Mesothelial cell of epicardium (in vitro differentiated cells): ENCODE measurements around the gene ARHGAP6. TPM values are rescaled to one million over a fixed set of nuclear protein-coding genes. Genes with fewer than 3 reads are reported as not detected.

Experiments used
- DNase-seq, 2 experiments: peaks; one replicate each; pipeline ENCODE4 v3.0.0; 2021; ENCODE audit warnings: low spot score in 2 of 2; ENCODE audit not compliant: unreplicated experiment in 2 of 2
- H3K27ac Mint-ChIP-seq: 2 replicates; pipeline ENCODE4 v1.8.0; 2021; ENCODE audit warnings: mixed read lengths
- H3K27me3 Mint-ChIP-seq: 2 replicates; pipeline ENCODE4 v1.8.0; 2021; ENCODE audit warnings: low read depth, mixed read lengths
- H3K36me3 Mint-ChIP-seq: 2 replicates; pipeline ENCODE4 v1.8.0; 2021; ENCODE audit warnings: mixed read lengths
- H3K4me1 Mint-ChIP-seq: 2 replicates; pipeline ENCODE4 v1.8.0; 2021; ENCODE audit warnings: mixed read lengths
- H3K4me3 Mint-ChIP-seq: 2 replicates; pipeline ENCODE4 v1.8.0; 2021; ENCODE audit warnings: mild to moderate bottlenecking, moderate library complexity, mixed read lengths
- H3K9me3 Mint-ChIP-seq: 2 replicates; pipeline ENCODE4 v1.8.0; 2021; ENCODE audit warnings: mixed read lengths
- total RNA-seq: library from RNA; stranded (reverse); gene quantifications from 3 replicates; pipeline ENCODE4 v1.2.1, GENCODE V29; 2021
- TF ChIP-seq, protein P1 (sequence below): fragments of 200-600 bp; sonication (generic); IDR thresholded peaks from one replicate; pipeline ENCODE4 v1.5.0; 2021; ENCODE audit warnings: antibody characterized with exemption; ENCODE audit not compliant: unreplicated experiment

The ARHGAP6 gene
- total RNA-seq, 1 donor from 2014 or later, result 5.3 TPM

GRCh38 chrX:11540532-11541377, 125.0 kb downstream of the ARHGAP6 start:
- DNase-seq, result no peak
- TF ChIP-seq, protein P1, sequence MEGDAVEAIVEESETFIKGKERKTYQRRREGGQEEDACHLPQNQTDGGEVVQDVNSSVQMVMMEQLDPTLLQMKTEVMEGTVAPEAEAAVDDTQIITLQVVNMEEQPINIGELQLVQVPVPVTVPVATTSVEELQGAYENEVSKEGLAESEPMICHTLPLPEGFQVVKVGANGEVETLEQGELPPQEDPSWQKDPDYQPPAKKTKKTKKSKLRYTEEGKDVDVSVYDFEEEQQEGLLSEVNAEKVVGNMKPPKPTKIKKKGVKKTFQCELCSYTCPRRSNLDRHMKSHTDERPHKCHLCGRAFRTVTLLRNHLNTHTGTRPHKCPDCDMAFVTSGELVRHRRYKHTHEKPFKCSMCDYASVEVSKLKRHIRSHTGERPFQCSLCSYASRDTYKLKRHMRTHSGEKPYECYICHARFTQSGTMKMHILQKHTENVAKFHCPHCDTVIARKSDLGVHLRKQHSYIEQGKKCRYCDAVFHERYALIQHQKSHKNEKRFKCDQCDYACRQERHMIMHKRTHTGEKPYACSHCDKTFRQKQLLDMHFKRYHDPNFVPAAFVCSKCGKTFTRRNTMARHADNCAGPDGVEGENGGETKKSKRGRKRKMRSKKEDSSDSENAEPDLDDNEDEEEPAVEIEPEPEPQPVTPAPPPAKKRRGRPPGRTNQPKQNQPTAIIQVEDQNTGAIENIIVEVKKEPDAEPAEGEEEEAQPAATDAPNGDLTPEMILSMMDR, result no peak
- H3K27ac Mint-ChIP-seq, result no peak overlapping the region
- no peaks in the 10 kb centered on the region for H3K36me3 Mint-ChIP-seq
- peaks cover 13% of the 10 kb centered on the region for H3K9me3 Mint-ChIP-seq
- no peaks in the 10 kb centered on the region for H3K27me3 Mint-ChIP-seq
- H3K4me3 Mint-ChIP-seq, result no peak overlapping the region
- H3K4me1 Mint-ChIP-seq, result peaks cover 5% of the 10 kb centered on the region

DNA sequence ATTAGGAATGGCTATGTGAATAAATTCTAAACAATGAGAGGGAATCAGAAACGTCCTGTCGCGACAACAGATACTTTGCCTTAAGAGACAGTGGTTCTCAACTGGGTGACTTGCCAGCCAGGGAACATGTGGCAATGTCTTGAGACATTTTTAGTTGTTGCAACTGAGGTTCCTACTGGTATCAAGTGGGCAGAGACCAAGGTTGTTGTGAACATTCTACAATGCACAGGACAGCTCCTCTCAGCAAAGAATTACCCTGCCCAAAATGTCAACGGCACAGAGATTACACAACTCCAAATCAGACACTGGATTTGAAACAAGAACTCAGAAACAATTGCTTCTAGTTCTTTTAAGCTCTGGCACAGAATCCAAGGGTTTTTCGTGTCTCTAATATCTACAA, 128.6 kb downstream of the ARHGAP6 start:
- Mint-ChIP-seq H3K4me3 (no peak overlapping the region), H3K27me3 (no peaks in the 10 kb centered on the region), H3K27ac (no peak overlapping the region), H3K36me3 (no peaks in the 10 kb centered on the region), H3K4me1 (peaks cover 3% of the 10 kb centered on the region), H3K9me3 (peaks cover 9% of the 10 kb centered on the region)
- TF ChIP-seq, protein P1, result no peak
- DNase-seq, result no peak

DNA sequence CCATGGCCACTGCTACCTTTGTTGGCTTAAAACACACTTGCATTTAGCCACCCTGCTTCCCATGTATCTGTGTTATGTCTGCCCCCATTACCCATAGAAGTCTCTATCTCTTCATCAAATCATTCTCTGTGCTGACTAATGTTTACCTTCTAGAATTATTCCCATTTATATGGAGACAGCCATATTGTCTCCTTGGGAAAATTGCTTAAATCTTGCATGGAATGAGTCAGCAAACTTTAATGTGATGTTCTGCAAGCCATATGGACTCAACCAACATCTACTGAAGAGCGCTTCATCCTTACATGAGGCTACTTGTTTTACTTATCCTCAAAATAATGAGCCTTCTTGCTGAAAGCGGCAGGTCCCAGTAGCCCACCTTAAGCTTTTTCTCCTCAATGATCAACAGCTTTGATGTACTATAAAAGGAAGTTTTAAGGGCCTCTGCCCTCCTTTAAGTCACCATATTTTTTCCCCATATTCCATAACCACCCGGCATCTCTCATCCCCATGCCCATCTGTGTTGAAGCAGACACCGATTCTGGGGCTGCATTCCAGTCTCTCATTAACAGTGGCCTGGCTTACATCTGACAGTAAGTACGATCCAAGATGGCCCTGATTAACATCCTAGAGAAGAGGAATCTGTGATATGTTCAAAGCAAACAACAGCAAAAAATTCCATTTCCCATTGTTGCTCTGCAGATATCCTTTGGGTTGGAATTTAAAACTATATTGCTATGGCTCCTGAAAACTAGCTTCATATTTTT, 130.4 kb downstream of the ARHGAP6 start:
- Mint-ChIP-seq H3K27ac (no peak overlapping the region), H3K9me3 (no peaks in the 10 kb centered on the region), H3K4me1 (peaks cover 5% of the 10 kb centered on the region), H3K4me3 (no peak overlapping the region), H3K27me3 (no peaks in the 10 kb centered on the region), H3K36me3 (no peaks in the 10 kb centered on the region)
- TF ChIP-seq, protein P1, result no peak
- DNase-seq, result no peak

- H3K27ac Mint-ChIP-seq, result no peak overlapping the region
- TF ChIP-seq, protein P1, result peak; percentile 91
- DNase-seq, result no peak
- H3K36me3 Mint-ChIP-seq, result no peaks in the 10 kb centered on the region
- no peaks in the 10 kb centered on the region for H3K27me3 Mint-ChIP-seq
- no peaks in the 10 kb centered on the region for H3K9me3 Mint-ChIP-seq
- H3K4me1 Mint-ChIP-seq, result peaks cover 5% of the 10 kb centered on the region
- no peak overlapping the region for H3K4me3 Mint-ChIP-seq
Measured at GRCh38 chrX:11533199-11533651, 132.5 kb downstream of the ARHGAP6 start.

DNA sequence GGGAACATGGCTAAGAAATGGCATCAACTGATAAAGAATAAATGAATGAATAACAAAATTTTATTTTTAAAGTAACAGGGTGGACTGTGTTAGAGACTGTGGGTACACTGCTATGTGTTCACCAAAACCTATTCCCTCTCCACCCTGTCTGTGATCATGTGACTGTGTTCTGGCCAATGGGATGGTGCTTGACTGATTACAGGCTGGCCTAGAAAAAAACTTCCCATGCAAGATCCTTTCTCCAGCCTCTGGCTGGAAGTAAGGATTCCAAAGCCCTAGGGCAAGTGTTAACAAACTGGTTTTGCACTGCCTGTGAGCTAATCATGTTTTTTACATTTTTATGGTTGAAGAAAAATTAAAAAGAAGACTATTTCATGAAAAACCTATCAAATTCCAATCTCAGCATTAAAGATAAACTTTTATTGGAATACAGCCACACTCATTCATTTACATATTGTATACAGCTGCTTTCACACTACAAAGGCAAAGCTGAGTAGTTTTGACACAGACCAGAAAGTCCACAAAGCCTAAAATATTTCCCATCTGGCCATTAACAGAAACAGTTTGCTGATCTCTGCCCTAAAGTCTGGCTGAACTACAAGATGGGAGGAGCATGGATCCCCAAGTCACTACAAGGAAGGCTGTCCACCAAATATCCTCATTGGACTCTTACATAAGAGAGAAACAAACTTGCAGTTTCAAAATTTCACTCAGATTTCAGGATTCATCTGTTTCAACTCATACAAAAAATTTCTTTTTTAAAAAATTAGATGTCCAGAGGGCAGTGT, 133.2 kb downstream of the ARHGAP6 start:
- Mint-ChIP-seq H3K27ac (no peak overlapping the region), H3K4me1 (peaks cover 5% of the 10 kb centered on the region), H3K27me3 (no peaks in the 10 kb centered on the region), H3K36me3 (no peaks in the 10 kb centered on the region), H3K9me3 (no peaks in the 10 kb centered on the region), H3K4me3 (no peak overlapping the region)
- TF ChIP-seq, protein P1, result no peak
- DNase-seq, result no peak
